ENCODE results near the gene AFDN. TPM values are rescaled to one million over a fixed set of nuclear protein-coding genes. Genes with fewer than 3 reads are reported as not detected.

AFDN gene
- total RNA-seq, 1 experiment from 2014 or later: 182 TPM

GRCh38 chr6:167828325-167828956 lies 1.7 kb downstream of the AFDN start:
- Mint-ChIP-seq H3K4me3 (peak overlapping the region; percentile 94), H3K36me3 (peaks cover 8% of the 10 kb centered on the region; the same call in 1 of the 2 replicates), H3K4me1 (peaks cover 59% of the 10 kb centered on the region), H3K27ac (peak overlapping the region; percentile 8; the same call in 1 of the 2 replicates), H3K9me3 (no peaks in the 10 kb centered on the region), H3K27me3 (ENCODE audit: low read depth) (peaks cover 5% of the 10 kb centered on the region; the same call in 1 of the 2 replicates)
- CTCF ChIA-PET: interaction anchor here (1.0 to 1.6 kb wide), 3 partner anchors 11 to 70 kb away, joined by 3 to 6 read pairs (median 3); no protein-coding TSS in a partner anchor
- ATAC-seq (no peak), DNase-seq (ENCODE audit: low spot score) (no peak)
- TF ChIP-seq, protein P1, sequence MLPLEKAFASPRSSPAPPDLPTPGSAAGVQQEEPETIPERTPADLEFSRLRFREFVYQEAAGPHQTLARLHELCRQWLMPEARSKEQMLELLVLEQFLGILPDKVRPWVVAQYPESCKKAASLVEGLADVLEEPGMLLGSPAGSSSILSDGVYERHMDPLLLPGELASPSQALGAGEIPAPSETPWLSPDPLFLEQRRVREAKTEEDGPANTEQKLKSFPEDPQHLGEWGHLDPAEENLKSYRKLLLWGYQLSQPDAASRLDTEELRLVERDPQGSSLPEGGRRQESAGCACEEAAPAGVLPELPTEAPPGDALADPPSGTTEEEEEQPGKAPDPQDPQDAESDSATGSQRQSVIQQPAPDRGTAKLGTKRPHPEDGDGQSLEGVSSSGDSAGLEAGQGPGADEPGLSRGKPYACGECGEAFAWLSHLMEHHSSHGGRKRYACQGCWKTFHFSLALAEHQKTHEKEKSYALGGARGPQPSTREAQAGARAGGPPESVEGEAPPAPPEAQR (CRISPR knock-in tag; IDR thresholded peaks at IDR 0.05): no peak
- TF ChIP-seq, protein P2, sequence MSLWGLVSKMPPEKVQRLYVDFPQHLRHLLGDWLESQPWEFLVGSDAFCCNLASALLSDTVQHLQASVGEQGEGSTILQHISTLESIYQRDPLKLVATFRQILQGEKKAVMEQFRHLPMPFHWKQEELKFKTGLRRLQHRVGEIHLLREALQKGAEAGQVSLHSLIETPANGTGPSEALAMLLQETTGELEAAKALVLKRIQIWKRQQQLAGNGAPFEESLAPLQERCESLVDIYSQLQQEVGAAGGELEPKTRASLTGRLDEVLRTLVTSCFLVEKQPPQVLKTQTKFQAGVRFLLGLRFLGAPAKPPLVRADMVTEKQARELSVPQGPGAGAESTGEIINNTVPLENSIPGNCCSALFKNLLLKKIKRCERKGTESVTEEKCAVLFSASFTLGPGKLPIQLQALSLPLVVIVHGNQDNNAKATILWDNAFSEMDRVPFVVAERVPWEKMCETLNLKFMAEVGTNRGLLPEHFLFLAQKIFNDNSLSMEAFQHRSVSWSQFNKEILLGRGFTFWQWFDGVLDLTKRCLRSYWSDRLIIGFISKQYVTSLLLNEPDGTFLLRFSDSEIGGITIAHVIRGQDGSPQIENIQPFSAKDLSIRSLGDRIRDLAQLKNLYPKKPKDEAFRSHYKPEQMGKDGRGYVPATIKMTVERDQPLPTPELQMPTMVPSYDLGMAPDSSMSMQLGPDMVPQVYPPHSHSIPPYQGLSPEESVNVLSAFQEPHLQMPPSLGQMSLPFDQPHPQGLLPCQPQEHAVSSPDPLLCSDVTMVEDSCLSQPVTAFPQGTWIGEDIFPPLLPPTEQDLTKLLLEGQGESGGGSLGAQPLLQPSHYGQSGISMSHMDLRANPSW (CRISPR knock-in tag; conservative IDR thresholded peaks at IDR 0.05; ENCODE audit: low read depth): no peak
- TF ChIP-seq, protein P3, sequence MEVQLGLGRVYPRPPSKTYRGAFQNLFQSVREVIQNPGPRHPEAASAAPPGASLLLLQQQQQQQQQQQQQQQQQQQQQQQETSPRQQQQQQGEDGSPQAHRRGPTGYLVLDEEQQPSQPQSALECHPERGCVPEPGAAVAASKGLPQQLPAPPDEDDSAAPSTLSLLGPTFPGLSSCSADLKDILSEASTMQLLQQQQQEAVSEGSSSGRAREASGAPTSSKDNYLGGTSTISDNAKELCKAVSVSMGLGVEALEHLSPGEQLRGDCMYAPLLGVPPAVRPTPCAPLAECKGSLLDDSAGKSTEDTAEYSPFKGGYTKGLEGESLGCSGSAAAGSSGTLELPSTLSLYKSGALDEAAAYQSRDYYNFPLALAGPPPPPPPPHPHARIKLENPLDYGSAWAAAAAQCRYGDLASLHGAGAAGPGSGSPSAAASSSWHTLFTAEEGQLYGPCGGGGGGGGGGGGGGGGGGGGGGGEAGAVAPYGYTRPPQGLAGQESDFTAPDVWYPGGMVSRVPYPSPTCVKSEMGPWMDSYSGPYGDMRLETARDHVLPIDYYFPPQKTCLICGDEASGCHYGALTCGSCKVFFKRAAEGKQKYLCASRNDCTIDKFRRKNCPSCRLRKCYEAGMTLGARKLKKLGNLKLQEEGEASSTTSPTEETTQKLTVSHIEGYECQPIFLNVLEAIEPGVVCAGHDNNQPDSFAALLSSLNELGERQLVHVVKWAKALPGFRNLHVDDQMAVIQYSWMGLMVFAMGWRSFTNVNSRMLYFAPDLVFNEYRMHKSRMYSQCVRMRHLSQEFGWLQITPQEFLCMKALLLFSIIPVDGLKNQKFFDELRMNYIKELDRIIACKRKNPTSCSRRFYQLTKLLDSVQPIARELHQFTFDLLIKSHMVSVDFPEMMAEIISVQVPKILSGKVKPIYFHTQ (CRISPR knock-in tag; IDR thresholded peaks at IDR 0.05): no peak
- no peak for TF ChIP-seq ETV6 (CRISPR knock-in tag; IDR thresholded peaks at IDR 0.05)
- TF ChIP-seq FOXP1 (CRISPR knock-in tag; IDR thresholded peaks at IDR 0.05; ENCODE audit: borderline replicate concordance): no peak
- TF ChIP-seq CREB1 (CRISPR knock-in tag; IDR thresholded peaks at IDR 0.05): no peak
- TF ChIP-seq NFE2L1 (CRISPR knock-in tag; IDR thresholded peaks at IDR 0.05): no peak
- TF ChIP-seq JUN (CRISPR knock-in tag; IDR thresholded peaks at IDR 0.05): no peak
- TF ChIP-seq FOXJ3 (CRISPR knock-in tag; IDR thresholded peaks at IDR 0.05; ENCODE audit: borderline replicate concordance): no peak
- no peak for TF ChIP-seq OVOL2 (CRISPR knock-in tag; IDR thresholded peaks at IDR 0.05; ENCODE audit: borderline replicate concordance)
- TF ChIP-seq NR3C1 (CRISPR knock-in tag; conservative IDR thresholded peaks at IDR 0.05; ENCODE audit: low read depth): no peak
- TF ChIP-seq RELA (CRISPR knock-in tag; IDR thresholded peaks at IDR 0.05; ENCODE audit: borderline replicate concordance): no peak
- POLR2A ChIA-PET: interaction anchor here (1.8 kb wide), 1 partner anchor 64 kb away, joined by 4 read pairs; no protein-coding TSS in a partner anchor

DNA sequence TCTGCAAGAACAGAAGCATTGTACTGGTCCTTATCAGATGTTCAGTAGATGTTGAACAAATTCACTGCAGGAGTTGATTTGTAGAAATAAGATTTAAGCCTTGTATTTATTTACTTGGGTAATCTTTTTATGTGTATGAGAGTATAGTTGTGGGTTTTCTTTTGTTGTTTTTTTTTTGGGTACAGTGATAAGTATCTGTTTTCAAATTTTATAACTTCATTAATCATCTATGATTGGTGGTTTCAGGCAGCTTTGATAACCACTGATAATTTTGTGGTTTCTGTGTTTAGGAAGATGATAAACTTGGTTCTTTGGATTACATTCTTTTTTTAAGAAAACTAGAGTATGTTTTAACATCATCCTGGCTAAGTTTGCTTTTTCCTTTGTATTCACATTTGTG lies 2.8 kb downstream of the AFDN start:
- no peak for DNase-seq (ENCODE audit: low spot score)
- Mint-ChIP-seq H3K27me3 (ENCODE audit: low read depth) (peaks cover 5% of the 10 kb centered on the region; the same call in 1 of the 2 replicates), H3K9me3 (no peaks in the 10 kb centered on the region), H3K4me1 (peaks cover 65% of the 10 kb centered on the region), H3K4me3 (peak overlapping the region; percentile 94), H3K27ac (no peak overlapping the region), H3K36me3 (peaks cover under 1% of the 10 kb centered on the region; the same call in 1 of the 2 replicates)
- POLR2A ChIA-PET: no interaction called here
- CTCF ChIA-PET: no interaction called here
- ATAC-seq: no peak
- TF ChIP-seq ZNF121 (CRISPR knock-in tag; IDR thresholded peaks at IDR 0.05) (no peak), ZNF317 (CRISPR knock-in tag; IDR thresholded peaks at IDR 0.05; ENCODE audit: borderline replicate concordance, low read depth) (no peak), TP53 (CRISPR knock-in tag; IDR thresholded peaks at IDR 0.05) (no peak), ZNF416 (CRISPR knock-in tag; IDR thresholded peaks at IDR 0.05) (no peak), CBFB (CRISPR knock-in tag; IDR thresholded peaks at IDR 0.05; ENCODE audit: low read depth) (no peak), ZMAT4 (CRISPR knock-in tag; IDR thresholded peaks at IDR 0.05) (no peak), FOXP4 (CRISPR knock-in tag; IDR thresholded peaks at IDR 0.05) (no peak)
- TF ChIP-seq, protein P4, sequence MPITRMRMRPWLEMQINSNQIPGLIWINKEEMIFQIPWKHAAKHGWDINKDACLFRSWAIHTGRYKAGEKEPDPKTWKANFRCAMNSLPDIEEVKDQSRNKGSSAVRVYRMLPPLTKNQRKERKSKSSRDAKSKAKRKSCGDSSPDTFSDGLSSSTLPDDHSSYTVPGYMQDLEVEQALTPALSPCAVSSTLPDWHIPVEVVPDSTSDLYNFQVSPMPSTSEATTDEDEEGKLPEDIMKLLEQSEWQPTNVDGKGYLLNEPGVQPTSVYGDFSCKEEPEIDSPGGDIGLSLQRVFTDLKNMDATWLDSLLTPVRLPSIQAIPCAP (CRISPR knock-in tag; IDR thresholded peaks at IDR 0.05): no peak
- TF ChIP-seq, protein P5, sequence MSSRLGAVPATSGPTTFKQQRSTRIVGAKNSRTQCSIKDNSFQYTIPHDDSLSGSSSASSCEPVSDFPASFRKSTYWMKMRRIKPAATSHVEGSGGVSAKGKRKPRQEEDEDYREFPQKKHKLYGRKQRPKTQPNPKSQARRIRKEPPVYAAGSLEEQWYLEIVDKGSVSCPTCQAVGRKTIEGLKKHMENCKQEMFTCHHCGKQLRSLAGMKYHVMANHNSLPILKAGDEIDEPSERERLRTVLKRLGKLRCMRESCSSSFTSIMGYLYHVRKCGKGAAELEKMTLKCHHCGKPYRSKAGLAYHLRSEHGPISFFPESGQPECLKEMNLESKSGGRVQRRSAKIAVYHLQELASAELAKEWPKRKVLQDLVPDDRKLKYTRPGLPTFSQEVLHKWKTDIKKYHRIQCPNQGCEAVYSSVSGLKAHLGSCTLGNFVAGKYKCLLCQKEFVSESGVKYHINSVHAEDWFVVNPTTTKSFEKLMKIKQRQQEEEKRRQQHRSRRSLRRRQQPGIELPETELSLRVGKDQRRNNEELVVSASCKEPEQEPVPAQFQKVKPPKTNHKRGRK (CRISPR knock-in tag; IDR thresholded peaks at IDR 0.05; ENCODE audit: borderline replicate concordance): no peak
